GM23248 (cell line): ENCODE results near the gene STK24.

Source experiments
- EZH2 ChIP-seq: fragments of 200-600 bp; sonication (generic); IDR thresholded peaks from 2 replicates; pipeline ENCODE4 v1.6.1; 2018; ENCODE audit warnings: antibody characterized with exemption, mild to moderate bottlenecking; ENCODE audit not compliant: insufficient read depth, poor library complexity, severe bottlenecking
- EZH2phosphoT487 ChIP-seq: fragments of 200-600 bp; sonication (generic); IDR thresholded peaks from 2 replicates; pipeline ENCODE4 v1.6.1; 2018; ENCODE audit warnings: antibody characterized with exemption, moderate library complexity, mild to moderate bottlenecking, low read depth; ENCODE audit not compliant: insufficient read depth

DNA sequence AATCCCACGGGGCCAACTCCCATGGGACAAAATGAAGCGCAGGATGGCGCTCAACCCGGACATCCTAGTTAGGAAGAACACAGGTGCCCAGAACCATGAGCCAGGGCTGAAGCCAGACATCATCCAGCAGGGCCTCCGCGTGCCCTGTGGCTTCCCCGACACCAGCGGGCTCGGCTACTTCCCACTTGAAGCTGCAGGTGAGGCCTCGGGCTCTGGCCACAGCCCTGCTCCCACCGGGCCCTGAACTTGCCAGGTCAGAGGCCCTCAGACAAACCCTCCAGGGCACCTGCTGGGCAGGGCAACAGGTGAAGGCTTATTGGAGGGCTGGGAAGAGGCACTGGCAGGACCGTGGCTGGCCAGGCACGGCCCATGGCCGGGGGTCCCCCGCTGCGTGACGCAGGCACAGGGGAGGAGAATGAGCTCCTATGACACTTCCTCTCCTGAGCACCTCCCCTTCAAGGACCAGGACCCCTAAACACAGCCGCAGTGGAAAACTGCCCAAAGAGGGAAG is 117.7 kb downstream of the STK24 start:
- TF ChIP-seq EZH2phosphoT487 (no peak), EZH2 (no peak)
